Lower lobe of right lung (tissue), 2 donors: ENCODE data around the gene LRRTM4. TPM values are rescaled to one million over a fixed set of nuclear protein-coding genes. Genes with fewer than 3 reads are reported as not detected.

Source experiments
- ATAC-seq, 2 donors: fragments of 200-7000 bp; cut with Tn5 transposase; one replicate each; pipeline ENCODE4 v1.9.1; 2020 to 2022; ENCODE audit warnings: mild to moderate bottlenecking in 2 of 2, moderate library complexity in 2 of 2
- DNase-seq: peaks from one replicate; pipeline ENCODE4 v3.0.0-alpha.2; 2020
- H3K27ac ChIP-seq: fragments of 200-600 bp; one replicate; pipeline ENCODE4 v1.8.0; 2022
- H3K27me3 ChIP-seq: fragments of 200-600 bp; one replicate; pipeline ENCODE4 v1.8.0; 2022; ENCODE audit warnings: low read depth
- H3K36me3 ChIP-seq: fragments of 200-600 bp; one replicate; pipeline ENCODE4 v1.8.0; 2022; ENCODE audit warnings: mild to moderate bottlenecking
- H3K4me1 ChIP-seq: fragments of 200-600 bp; one replicate; pipeline ENCODE4 v1.8.0; 2022
- H3K4me3 ChIP-seq: fragments of 200-600 bp; one replicate; pipeline ENCODE4 v1.8.0; 2022; ENCODE audit warnings: mild to moderate bottlenecking
- H3K9me3 ChIP-seq: fragments of 200-600 bp; one replicate; pipeline ENCODE4 v1.8.0; 2022
- CTCF ChIP-seq: fragments of 200-600 bp; IDR thresholded peaks from one replicate; pipeline ENCODE4 v1.8.0; 2022; ENCODE audit warnings: antibody characterized with exemption, mild to moderate bottlenecking
- intact Hi-C: fragments of 100-400 bp; cut with DNase I; formaldehyde crosslinking; loops from one replicate; pipeline ENCODE4 v1.11.0; 2022
- total RNA-seq: library from RNA; stranded (reverse); fragmentation: NEBNext Ultra II Directional; extraction: Animal tissue kit (Norgen Biotek cat#: 25700); gene quantifications from one replicate; pipeline ENCODE4 v1.2.1, GENCODE V29; 2021
- donor health status: DM: no; HTN: yes; CAD: no; lungs with severe emphysema.

The LRRTM4 gene
- total RNA-seq, 1 donor from 2014 or later, result 0.77 TPM

DNA sequence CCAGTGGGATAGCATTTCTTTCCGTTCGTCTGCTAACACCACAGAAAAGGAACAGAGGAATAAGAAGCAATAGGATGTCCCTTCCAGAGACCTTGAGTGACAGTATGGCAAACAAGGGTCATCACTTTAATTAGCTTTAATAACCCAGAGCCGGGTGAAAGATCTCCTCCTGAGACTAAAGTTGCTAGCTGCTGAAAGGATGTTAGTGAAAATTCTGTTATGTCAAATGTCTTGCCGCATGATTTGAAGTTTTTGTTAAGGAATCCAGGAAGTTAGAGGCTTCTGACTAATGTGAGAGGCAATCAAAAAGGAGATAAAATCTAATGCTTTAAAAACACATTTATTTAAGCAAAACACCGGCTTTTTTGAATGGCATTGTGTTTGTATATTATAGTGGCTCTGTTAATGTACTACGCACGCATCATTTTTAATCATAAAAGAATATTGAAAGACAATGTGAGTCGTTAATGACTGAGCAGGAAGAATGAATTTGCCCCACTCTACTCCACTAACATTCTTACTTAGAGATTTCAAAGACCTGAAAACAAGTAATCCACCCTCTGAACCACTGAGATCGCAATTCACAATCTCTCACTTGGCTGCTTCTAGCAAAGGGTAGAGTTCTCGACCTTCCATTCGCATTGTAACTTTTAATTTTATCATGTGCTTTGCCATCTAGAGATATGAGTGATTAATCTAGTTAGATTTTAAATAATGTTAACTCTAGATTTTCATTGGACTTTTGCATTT, 536.6 kb downstream of the LRRTM4 start:
- no peak overlapping the region for H3K4me3 ChIP-seq
- TF ChIP-seq CTCF, result no peak
- no peaks in the 10 kb centered on the region for H3K27me3 ChIP-seq
- H3K4me1 ChIP-seq, result no peaks in the 10 kb centered on the region
- DNase-seq (no peak), ATAC-seq (no peak)
- H3K27ac ChIP-seq, result no peak overlapping the region
- intact Hi-C loops, result no loop called here
- no peaks in the 10 kb centered on the region for H3K36me3 ChIP-seq
- no peaks in the 10 kb centered on the region for H3K9me3 ChIP-seq

GRCh38 chr2:76984359-76984758, 537.8 kb downstream of the LRRTM4 start:
- no peak for ATAC-seq
- TF ChIP-seq CTCF, result no peak
- H3K9me3 ChIP-seq, result no peaks in the 10 kb centered on the region
- no peak for DNase-seq
- H3K27me3 ChIP-seq, result no peaks in the 10 kb centered on the region
- no peaks in the 10 kb centered on the region for H3K4me1 ChIP-seq
- intact Hi-C loops, result no loop called here
- H3K4me3 ChIP-seq, result no peak overlapping the region
- no peak overlapping the region for H3K27ac ChIP-seq
- no peaks in the 10 kb centered on the region for H3K36me3 ChIP-seq

DNA sequence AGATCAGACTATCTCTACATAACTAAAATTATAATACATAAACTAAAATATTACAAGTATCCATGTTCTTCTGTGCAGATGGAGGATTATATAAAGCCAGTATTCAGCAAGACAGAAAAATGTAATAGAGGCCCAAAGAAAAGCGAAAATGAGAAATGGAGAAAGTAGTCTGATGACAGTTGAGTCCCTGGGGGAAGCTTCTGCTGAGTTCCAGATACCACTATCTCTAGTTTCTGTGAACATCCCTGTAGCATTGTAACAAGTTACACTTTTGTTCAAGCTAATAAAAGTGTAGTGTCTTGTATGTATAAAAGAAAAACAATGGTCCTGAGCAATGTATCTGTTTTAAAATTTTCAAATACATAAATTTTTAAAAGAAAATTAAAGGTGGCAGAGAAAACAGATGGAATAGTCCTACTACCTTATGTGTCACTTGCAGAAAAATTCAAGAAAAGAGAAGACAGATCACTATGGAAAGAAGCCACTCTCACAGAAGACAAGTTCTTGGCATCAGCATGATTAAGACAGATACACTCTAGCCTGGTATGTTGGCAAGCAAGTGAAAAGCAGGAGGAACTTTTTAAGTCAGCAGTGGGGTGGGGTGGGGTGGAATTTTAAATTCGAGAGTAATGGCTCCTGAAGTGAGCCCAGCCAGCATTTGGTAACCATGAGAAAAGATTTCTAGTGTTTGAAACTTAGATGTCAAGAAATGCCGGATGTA, 541.9 kb downstream of the LRRTM4 start:
- intact Hi-C loops, result no loop called here
- no peaks in the 10 kb centered on the region for H3K27me3 ChIP-seq
- ATAC-seq, result no peak
- no peaks in the 10 kb centered on the region for H3K36me3 ChIP-seq
- no peaks in the 10 kb centered on the region for H3K4me1 ChIP-seq
- no peak for TF ChIP-seq CTCF
- H3K27ac ChIP-seq, result no peak overlapping the region
- H3K4me3 ChIP-seq, result no peak overlapping the region
- DNase-seq, result no peak
- H3K9me3 ChIP-seq, result no peaks in the 10 kb centered on the region

- TF ChIP-seq CTCF, result no peak
- ATAC-seq, result no peak
These were observed 544.1 kb downstream of the LRRTM4 start for GRCh38 chr2:76977846-76978727.

DNA sequence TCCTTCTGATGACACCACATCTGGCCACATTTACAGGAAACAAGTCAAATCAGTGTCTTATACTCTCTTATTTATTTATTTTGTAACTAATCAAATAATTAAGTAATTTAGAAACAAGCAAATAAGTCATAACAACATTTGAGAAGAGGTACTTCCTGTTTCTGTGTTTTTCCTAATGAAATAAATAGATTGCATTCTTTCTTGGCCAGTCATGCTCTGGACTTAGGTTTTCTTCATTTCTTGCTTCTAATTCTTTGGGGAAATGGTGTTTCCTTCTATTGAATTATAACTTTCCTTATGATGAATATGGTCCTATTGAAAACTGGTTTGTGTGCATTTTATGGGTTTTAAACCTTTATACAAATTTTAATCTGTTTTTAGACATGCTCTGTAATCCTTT, 546.4 kb downstream of the LRRTM4 start:
- intact Hi-C loops, result no loop called here
- ATAC-seq, result no peak
- H3K27ac ChIP-seq, result no peak overlapping the region

More at GRCh38 chr2:76977846-76978727, 544.1 kb downstream of the LRRTM4 start:
- H3K27me3 ChIP-seq, result no peaks in the 10 kb centered on the region
- no peak overlapping the region for H3K27ac ChIP-seq
- no peaks in the 10 kb centered on the region for H3K9me3 ChIP-seq
- intact Hi-C loops, result no loop called here
- no peak overlapping the region for H3K4me3 ChIP-seq
- DNase-seq, result no peak
- no peaks in the 10 kb centered on the region for H3K36me3 ChIP-seq
- H3K4me1 ChIP-seq, result no peaks in the 10 kb centered on the region

More for the DNA sequence above, 546.4 kb downstream of the LRRTM4 start:
- no peaks in the 10 kb centered on the region for H3K27me3 ChIP-seq
- no peak for TF ChIP-seq CTCF
- no peaks in the 10 kb centered on the region for H3K9me3 ChIP-seq
- no peak overlapping the region for H3K4me3 ChIP-seq
- no peaks in the 10 kb centered on the region for H3K36me3 ChIP-seq
- no peak for DNase-seq
- H3K4me1 ChIP-seq, result no peaks in the 10 kb centered on the region
